Neural cell (in vitro differentiated cells): ENCODE measurements around the gene UBE3B. TPM values are rescaled to one million over a fixed set of nuclear protein-coding genes. Genes with fewer than 3 reads are reported as not detected.

ENCODE experiments used
- H2AFZ ChIP-seq: fragments of 200-600, 300-800 bp; sonication (generic), shearing (Covaris generic); 2 replicates; pipeline ENCODE4 v1.6.0; 2014; ENCODE audit warnings: low read depth, mild to moderate bottlenecking, antibody characterized with exemption, low read length, moderate library complexity
- H3F3A ChIP-seq: fragments of 200-600 bp; shearing (Covaris generic); 2 replicates; pipeline ENCODE4 v1.6.1; 2016; ENCODE audit warnings: mild to moderate bottlenecking, moderate library complexity, mixed read lengths, antibody characterized with exemption, low read length; ENCODE audit not compliant: insufficient read depth, poor library complexity, severe bottlenecking
- H3K27ac ChIP-seq: fragments of 200-600, 300-800 bp; sonication (generic), shearing (Covaris generic); 2 replicates; pipeline ENCODE4 v1.5.1; 2014; ENCODE audit warnings: mild to moderate bottlenecking, low read length, moderate library complexity
- H3K27me3 ChIP-seq: fragments of 300-800, 200-600 bp; sonication (generic), shearing (Covaris generic); 2 replicates; pipeline ENCODE4 v1.6.0; 2014; ENCODE audit warnings: mild to moderate bottlenecking, low read depth, low read length, moderate library complexity; ENCODE audit not compliant: insufficient read depth
- H3K36me3 ChIP-seq: fragments of 300-800, 200-600 bp; sonication (generic), shearing (Covaris generic); 2 replicates; pipeline ENCODE4 v1.5.1; 2014; ENCODE audit warnings: mild to moderate bottlenecking, antibody characterized with exemption, low read length, moderate library complexity; ENCODE audit not compliant: insufficient read depth
- H3K4me2 ChIP-seq: fragments of 300-800, 200-600 bp; sonication (generic), shearing (Covaris generic); 2 replicates; pipeline ENCODE4 v1.6.0; 2014; ENCODE audit warnings: mild to moderate bottlenecking, low read length
- H3K4me3 ChIP-seq: fragments of 300-800, 200-600 bp; sonication (generic), shearing (Covaris generic); 2 replicates; pipeline ENCODE4 v1.5.1; 2014; ENCODE audit warnings: mild to moderate bottlenecking, low read length, moderate library complexity
- H3K79me2 ChIP-seq: fragments of 200-600 bp; shearing (Covaris generic); replicated peaks from 2 replicates; pipeline ENCODE4 v1.6.0; 2014; ENCODE audit warnings: mild to moderate bottlenecking, low read length, moderate library complexity; ENCODE audit not compliant: insufficient read depth
- H3K9ac ChIP-seq: fragments of 300-800, 200-600 bp; sonication (generic), shearing (Covaris generic); 2 replicates; pipeline ENCODE4 v1.6.1; 2016; ENCODE audit warnings: mild to moderate bottlenecking, low read length, mixed read lengths
- H3K9me2 ChIP-seq: fragments of 200-600 bp; shearing (Covaris generic); 2 replicates; pipeline ENCODE4 v1.6.1; 2016; ENCODE audit warnings: mild to moderate bottlenecking, low read length, mixed read lengths; ENCODE audit not compliant: insufficient read depth
- H3K9me3 ChIP-seq: fragments of 200-600, 300-800 bp; sonication (generic), shearing (Covaris generic); 2 replicates; pipeline ENCODE4 v1.6.1; 2016; ENCODE audit warnings: mild to moderate bottlenecking, mixed run types, low read length, moderate library complexity, mixed read lengths
- H4K20me1 ChIP-seq: fragments of 200-600 bp; shearing (Covaris generic); 2 replicates; pipeline ENCODE4 v1.6.1; 2016; ENCODE audit warnings: mild to moderate bottlenecking, mixed run types; ENCODE audit not compliant: insufficient read depth
- CTCF ChIP-seq: fragments of 450-650 bp; IDR thresholded peaks from 2 replicates; pipeline ENCODE4 v1.5.1; 2014; ENCODE audit warnings: antibody characterized with exemption, mild to moderate bottlenecking, moderate library complexity; ENCODE audit not compliant: poor library complexity, severe bottlenecking
- EP300 ChIP-seq: fragments of 450-650 bp; conservative IDR thresholded peaks from 2 replicates; pipeline ENCODE4 v1.6.1; 2014; ENCODE audit warnings: antibody characterized with exemption, mild to moderate bottlenecking, moderate library complexity; ENCODE audit not compliant: poor library complexity, severe bottlenecking
- MXI1 ChIP-seq: fragments of 450-650 bp; conservative IDR thresholded peaks from 2 replicates; pipeline ENCODE4 v1.6.1; 2014; ENCODE audit warnings: antibody characterized with exemption, mild to moderate bottlenecking; ENCODE audit not compliant: poor library complexity, severe bottlenecking
- POLR2AphosphoS5 ChIP-seq: IDR thresholded peaks from 2 replicates; pipeline ENCODE4 v1.6.1; 2012
- RAD21 ChIP-seq: fragments of 450-650 bp; conservative IDR thresholded peaks from 2 replicates; pipeline ENCODE4 v1.6.1; 2014; ENCODE audit warnings: antibody characterized with exemption, mild to moderate bottlenecking, moderate library complexity
- TAF1 ChIP-seq: IDR thresholded peaks from 2 replicates; pipeline ENCODE4 v1.6.1; 2012; ENCODE audit warnings: low read depth
- polyA plus RNA-seq: library from polyadenylated mRNA; depleted of rRNA; stranded (reverse); fragments of >200 nt; gene quantifications from 2 replicates; pipeline ENCODE4 v1.2.3, GENCODE V29; 2014
- TF ChIP-seq, protein P1 (sequence below): IDR thresholded peaks from 2 replicates; pipeline ENCODE4 v1.6.1; 2012; ENCODE audit warnings: borderline replicate concordance

UBE3B gene
- polyA plus RNA-seq, 1 donor from 2014 or later: 21.7 TPM

DNA sequence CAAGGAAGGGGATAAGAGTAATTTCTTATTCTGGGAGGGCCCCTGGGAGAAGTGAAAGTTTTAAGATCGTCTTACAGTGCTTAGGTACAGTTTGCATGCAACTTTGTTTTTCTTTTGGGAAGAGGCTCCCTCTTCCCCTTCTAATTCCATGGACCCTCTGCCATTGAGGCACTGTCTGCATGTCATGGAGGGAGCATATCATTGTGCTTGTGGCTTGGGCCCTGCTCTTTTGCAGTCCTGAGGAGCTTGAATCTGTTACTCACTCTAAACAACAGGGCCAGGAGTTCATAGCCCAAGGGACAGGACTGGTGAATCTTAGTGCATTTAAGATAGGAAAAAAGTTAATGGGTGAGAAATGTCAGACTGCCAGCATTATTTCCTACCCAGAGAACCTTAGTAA, 2.3 kb downstream of the UBE3B start:
- Histone ChIP-seq H3K27ac (no peak overlapping the region), H3K9ac (no peak overlapping the region), H3K79me2 (peaks cover 49% of the 10 kb centered on the region), H3K36me3 (no peaks in the 10 kb centered on the region), H4K20me1 (no peaks in the 10 kb centered on the region), H3K4me3 (no peak overlapping the region), H3K9me2 (no peaks in the 10 kb centered on the region), H3K27me3 (no peaks in the 10 kb centered on the region), H3F3A (no peaks in the 10 kb centered on the region), H3K4me2 (no peak overlapping the region), H2AFZ (no peak overlapping the region), H3K9me3 (no peaks in the 10 kb centered on the region)
- no peak for TF ChIP-seq CTCF
- no peak for TF ChIP-seq TAF1

GRCh38 chr12:109480356-109480755, 2.9 kb downstream of the UBE3B start:
- no peak overlapping the region for H3K4me3 ChIP-seq
- H3K9me2 ChIP-seq: no peaks in the 10 kb centered on the region
- H3K4me2 ChIP-seq: no peak overlapping the region
- no peaks in the 10 kb centered on the region for H3K27me3 ChIP-seq
- no peaks in the 10 kb centered on the region for H3K36me3 ChIP-seq
- TF ChIP-seq MXI1: no peak
- no peak for TF ChIP-seq EP300
- TF ChIP-seq, protein P1, sequence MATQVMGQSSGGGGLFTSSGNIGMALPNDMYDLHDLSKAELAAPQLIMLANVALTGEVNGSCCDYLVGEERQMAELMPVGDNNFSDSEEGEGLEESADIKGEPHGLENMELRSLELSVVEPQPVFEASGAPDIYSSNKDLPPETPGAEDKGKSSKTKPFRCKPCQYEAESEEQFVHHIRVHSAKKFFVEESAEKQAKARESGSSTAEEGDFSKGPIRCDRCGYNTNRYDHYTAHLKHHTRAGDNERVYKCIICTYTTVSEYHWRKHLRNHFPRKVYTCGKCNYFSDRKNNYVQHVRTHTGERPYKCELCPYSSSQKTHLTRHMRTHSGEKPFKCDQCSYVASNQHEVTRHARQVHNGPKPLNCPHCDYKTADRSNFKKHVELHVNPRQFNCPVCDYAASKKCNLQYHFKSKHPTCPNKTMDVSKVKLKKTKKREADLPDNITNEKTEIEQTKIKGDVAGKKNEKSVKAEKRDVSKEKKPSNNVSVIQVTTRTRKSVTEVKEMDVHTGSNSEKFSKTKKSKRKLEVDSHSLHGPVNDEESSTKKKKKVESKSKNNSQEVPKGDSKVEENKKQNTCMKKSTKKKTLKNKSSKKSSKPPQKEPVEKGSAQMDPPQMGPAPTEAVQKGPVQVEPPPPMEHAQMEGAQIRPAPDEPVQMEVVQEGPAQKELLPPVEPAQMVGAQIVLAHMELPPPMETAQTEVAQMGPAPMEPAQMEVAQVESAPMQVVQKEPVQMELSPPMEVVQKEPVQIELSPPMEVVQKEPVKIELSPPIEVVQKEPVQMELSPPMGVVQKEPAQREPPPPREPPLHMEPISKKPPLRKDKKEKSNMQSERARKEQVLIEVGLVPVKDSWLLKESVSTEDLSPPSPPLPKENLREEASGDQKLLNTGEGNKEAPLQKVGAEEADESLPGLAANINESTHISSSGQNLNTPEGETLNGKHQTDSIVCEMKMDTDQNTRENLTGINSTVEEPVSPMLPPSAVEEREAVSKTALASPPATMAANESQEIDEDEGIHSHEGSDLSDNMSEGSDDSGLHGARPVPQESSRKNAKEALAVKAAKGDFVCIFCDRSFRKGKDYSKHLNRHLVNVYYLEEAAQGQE: no peak
- no peak for TF ChIP-seq POLR2AphosphoS5
- H3F3A ChIP-seq: no peaks in the 10 kb centered on the region
- no peak overlapping the region for H2AFZ ChIP-seq
- no peak overlapping the region for H3K27ac ChIP-seq
- no peaks in the 10 kb centered on the region for H3K9me3 ChIP-seq
- peaks cover 43% of the 10 kb centered on the region for H3K79me2 ChIP-seq
- H4K20me1 ChIP-seq: no peaks in the 10 kb centered on the region
- no peak overlapping the region for H3K9ac ChIP-seq

DNA sequence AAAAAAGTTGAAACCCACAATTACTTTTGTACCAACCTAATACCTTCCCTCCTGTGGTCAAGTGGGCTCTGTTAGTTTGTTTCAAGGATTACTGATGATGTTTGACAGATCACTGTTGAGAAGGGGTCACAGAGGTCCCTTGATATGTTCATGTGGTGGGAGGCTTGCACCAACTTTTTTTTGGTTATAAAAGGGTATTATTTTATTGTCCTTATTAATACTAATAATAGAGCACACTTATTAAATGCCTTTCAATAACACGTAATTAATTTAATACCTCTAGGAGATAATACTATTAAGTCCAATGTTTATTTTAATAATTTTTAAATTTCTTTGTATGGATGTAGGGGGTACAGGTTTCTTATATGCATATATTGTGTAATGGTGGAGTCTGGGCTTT, 4.4 kb downstream of the UBE3B start:
- H3K27me3 ChIP-seq: no peaks in the 10 kb centered on the region
- no peak for TF ChIP-seq RAD21
- TF ChIP-seq, protein P1: no peak
- TF ChIP-seq CTCF: no peak
- no peak overlapping the region for H3K4me3 ChIP-seq
- no peak overlapping the region for H2AFZ ChIP-seq
- no peaks in the 10 kb centered on the region for H3K9me2 ChIP-seq
- no peak overlapping the region for H3K27ac ChIP-seq
- H3F3A ChIP-seq: no peaks in the 10 kb centered on the region
- no peaks in the 10 kb centered on the region for H3K36me3 ChIP-seq
- H3K9me3 ChIP-seq: no peaks in the 10 kb centered on the region
- no peak overlapping the region for H3K4me2 ChIP-seq
- H4K20me1 ChIP-seq: no peaks in the 10 kb centered on the region
- H3K9ac ChIP-seq: no peak overlapping the region
- peaks cover 28% of the 10 kb centered on the region for H3K79me2 ChIP-seq
